SW 1271 (cell line): ENCODE measurements around the gene RELL2.

Experiments
- DNase-seq, 2 experiments: peaks; one replicate each; lab custom pipeline; 2025; lab: John Stamatoyannopoulos, UW

RELL2 gene

DNA sequence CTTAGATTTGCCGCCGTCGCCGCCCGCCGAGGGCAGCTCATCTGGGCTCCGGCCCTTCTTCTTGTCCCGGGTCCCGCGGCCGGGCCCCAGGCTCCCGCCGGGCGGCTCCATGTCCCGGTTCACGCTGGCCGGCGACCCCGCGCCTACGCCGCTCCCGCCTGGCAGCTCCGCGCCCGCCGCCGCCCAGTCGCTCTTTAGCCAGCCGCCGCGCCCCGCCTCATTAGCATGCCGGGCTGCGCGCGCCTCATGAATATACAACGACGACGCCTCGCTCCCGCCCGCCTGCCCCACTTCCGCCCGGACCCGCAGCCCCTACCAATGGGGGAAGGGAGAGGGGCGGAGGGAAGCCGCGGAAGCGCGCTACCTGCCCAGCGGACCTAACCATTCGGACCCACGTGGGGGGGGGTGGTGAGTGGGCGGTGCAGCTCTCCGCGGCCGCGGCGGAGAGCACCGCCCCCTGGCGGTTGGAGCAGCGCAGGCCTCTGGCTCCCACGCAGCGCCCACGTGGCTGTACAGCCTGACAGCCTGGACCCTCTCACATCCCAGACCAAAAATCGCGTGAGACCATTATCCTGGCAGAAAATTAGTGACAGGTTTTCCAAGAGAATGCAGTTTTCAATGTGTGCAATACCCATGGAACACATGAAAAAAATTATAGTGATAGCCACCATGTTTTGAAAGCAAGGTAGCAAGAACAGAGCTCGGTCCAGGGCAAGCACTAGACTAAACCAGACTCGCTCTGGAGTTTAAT lies 17.8 kb upstream of the RELL2 start, which contains the start of gene DIAPH1:
Gene DIAPH1, minus strand, starts transcription at position 197 of the 751 bp plus-strand sequence. Its CDS starts 86 bp downstream, at position 111.
- peak; percentile 93 to 97 for DNase-seq

- no peak for DNase-seq
Observed at GRCh38 chr5:141623186-141623585, 13.6 kb upstream of the RELL2 start.

GRCh38 chr5:141623611-141624010 lies 13.2 kb upstream of the RELL2 start:
- no peak for DNase-seq

DNA sequence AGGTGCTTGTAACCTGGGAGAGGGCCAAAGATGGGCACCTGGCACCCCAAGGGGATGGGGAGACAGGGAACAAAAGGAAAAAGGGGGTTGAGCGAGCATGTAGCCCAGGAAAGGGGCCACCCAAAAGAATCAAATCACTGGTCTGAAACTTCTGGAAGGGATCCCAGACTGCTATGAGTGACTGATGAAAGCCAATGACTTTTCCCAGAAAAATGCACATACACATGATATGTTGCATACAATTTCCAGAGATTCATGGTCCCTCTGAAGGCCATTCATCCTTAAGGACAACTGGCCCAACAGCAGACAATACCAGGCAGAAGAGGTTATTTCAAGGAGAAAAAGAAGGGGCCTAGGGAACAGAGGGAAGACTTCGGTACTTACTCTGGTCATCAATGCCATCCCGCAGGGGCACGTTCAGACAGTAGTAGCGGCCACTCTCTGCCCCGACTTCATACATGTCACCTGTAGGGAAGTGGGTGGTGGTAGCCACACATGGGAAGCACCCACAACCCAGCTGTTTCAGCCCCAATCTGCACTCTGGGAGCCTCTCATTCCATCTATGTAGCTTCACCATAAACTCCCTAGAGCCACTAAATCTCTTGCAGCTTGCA lies 8.5 kb upstream of the RELL2 start:
- no peak for DNase-seq

GRCh38 chr5:141630570-141631140 lies 6.1 kb upstream of the RELL2 start:
- no peak for DNase-seq

- no peak for DNase-seq
Observed at GRCh38 chr5:141632650-141633049, 4.1 kb upstream of the RELL2 start.

DNA sequence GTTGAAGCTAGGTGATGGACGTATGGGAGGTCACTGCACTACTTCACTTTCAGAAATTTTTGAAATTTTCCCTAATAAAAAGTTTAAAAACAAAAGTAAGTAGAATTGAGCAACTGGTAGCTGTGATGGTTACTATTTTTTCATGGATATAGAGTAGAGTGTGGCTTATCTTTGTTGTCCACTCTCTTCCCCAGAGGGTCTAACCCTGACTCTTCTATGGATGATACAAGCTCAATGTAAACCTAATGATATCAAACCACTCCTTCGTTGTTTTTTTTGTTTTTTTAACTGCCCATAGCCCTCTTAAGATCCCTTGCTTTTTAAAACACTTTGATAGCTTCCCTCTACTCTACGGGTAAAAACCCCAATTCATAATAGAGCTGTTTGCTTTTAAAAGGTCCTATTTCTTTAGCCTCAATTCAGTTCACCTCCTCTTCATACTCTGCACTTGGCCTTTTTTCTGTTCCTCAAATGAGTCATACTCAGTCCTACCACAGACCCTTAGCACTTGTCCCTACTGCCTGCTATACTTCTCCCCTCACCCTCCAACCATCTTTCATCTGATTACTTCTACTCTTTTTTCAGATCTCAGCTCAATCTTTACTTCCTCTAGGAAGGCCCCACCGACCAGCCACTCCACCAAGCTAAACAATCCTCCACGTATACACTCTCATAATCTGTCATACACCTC lies 2.8 kb upstream of the RELL2 start:
- DNase-seq, result no peak

DNA sequence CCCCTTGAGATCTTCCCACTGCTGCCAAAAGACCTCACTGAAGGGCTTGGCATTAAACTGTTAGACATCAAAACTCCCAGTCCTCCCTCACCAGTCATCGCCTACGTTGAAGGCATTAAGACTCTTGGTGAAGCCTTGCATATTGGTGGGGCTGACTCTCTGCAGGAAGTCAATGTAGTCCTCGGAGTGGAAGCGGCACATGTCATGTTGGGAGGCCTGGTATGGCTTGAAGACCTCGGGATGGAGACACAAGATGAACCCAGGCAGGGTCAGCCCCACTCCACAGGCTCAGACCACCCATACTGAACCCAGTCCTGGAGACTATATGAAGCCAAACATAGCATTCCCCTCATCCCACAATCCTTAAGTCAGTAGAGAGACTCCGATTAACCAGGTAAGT lies 2.1 kb upstream of the RELL2 start:
- no peak for DNase-seq

DNA sequence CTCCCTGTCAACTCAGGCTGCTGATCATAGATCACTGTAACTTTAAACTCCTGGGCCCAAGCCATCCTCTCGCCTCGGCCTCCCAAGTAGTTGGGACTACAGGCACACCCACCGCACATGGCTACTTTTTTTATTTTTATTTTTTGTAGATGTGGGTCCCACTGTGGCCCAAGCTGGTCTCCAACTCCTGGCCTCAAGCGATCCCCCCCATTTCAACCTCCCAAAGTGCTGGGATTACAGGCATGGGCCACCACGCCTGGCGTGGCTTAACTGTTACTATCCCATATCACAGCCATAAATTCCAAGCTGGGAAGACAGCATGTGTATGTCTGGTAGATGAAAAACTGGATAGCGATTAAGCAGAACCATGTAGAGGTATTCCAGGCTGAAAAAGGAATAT lies 1.2 kb upstream of the RELL2 start:
- DNase-seq, result no peak

- no peak for DNase-seq
Observed at GRCh38 chr5:141636106-141636412, 738 bp upstream of the RELL2 start.

GRCh38 chr5:141637123-141637766 lies 448 bp downstream of the RELL2 start:
- no peak for DNase-seq

- peak in 1 of 2 experiments; percentile 36 for DNase-seq
Observed at GRCh38 chr5:141637767-141638419, 1.1 kb downstream of the RELL2 start.

DNA sequence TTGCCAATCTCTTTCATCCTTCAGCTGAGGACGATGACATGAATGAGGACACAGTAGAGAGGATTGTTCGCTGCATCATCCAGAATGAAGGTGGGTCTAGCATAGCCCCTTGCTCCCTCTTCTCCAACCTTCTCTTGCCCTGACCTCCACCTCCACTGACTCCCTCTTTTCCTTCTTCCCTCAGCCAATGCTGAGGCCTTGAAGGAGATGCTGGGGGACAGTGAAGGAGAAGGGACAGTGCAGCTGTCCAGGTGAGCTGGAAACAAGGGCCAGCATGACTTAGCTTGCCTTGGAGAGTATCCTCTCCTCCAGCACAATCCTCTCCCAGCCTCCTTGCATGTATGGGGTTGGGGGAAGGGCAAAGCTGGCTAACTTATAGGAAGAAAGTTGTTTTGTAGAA lies 2.0 kb downstream of the RELL2 start:
- DNase-seq, result no peak

DNA sequence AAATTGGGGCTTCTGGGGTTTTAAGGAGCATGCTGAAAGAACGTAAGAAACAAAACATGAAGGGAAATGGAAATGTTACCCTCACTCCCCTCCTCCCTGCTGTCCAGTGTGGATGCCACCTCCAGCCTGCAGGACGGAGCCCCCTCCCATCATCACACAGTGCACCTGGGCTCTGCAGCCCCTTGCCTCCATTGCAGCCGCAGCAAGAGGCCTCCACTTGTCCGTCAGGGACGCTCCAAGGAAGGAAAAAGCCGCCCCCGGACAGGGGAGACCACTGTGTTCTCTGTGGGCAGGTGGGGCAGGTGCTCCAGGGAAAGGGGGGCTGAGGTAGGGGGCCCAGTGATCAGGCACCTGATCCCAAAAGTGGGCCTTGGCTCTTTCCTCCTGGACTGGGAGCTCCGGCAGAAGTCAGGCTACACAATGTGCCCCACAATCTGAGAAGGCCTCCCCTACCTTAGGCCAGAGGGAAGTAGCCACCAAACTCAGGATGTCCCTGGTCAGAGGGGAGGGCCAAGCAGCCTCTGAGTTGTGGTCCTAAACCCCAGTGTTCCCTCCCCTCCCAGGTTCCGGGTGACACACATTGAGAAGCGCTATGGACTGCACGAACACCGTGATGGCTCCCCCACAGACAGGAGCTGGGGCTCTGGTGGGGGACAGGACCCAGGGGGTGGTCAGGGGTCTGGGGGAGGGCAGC lies 2.7 kb downstream of the RELL2 start:
- DNase-seq, result no peak

DNA sequence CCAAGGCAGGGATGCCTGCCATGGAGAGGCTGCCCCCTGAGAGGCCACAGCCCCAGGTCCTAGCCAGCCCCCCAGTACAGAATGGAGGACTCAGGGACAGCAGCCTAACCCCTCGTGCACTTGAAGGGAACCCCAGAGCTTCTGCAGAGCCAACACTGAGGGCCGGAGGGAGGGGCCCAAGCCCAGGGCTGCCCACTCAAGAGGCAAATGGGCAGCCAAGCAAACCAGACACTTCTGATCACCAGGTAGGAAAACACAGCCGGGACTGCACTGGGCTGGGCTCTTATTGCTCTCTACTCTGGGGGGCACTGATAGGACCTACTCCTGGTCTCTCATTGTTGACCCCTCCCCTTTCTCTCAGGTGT lies 3.2 kb downstream of the RELL2 start:
- DNase-seq, result no peak

DNA sequence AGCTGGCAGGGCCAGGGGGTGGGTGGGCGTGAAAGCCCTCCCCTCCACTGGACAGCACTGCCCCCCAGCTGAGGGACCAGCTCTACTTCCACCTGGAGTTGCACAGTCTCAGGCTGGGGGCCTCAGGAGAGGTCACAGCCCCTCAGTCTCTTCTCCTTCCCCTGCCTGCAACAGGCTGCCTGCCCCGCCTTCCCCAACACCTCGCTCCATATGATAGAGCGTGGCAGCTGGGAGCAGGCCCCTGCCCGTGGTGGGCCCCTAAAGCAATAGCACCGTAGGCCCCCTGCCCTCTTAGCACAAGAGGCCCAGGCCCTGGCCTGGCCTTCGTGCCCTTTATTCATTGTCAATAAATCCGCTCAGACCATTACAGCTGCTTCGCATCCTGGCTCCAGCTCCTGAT lies 3.9 kb downstream of the RELL2 start:
- DNase-seq, result no peak

GRCh38 chr5:141641634-141642267 lies 5.0 kb downstream of the RELL2 start:
- DNase-seq, result peak; percentile 43 to 71

- no peak for DNase-seq
Observed at GRCh38 chr5:141646026-141646425, 9.2 kb downstream of the RELL2 start.

GRCh38 chr5:141647242-141647641 lies 10.4 kb downstream of the RELL2 start:
- DNase-seq, result no peak

DNA sequence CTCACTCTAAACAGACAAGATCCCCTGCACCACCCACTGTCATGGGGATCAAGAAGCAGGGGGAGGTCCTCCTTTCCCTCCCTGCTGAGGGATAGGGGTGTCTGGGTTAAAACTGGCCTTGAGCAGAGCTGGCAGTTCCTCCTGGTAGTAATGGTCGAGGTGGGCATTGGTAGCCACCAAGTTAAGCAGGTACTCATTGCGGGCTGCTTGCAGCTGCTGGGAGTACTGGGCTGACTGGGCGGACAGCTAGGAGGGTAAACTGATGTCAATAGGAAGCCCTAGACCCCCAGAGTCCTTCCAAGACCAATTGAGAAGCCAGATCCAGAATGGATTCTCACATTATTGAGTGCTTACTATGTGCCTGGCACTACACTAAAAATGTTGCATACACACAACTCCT lies 11.1 kb downstream of the RELL2 start:
- no peak for DNase-seq
